PC-9 (cell line): ENCODE measurements around the gene CUEDC2. TPM values are rescaled to one million over a fixed set of nuclear protein-coding genes. Genes with fewer than 3 reads are reported as not detected.

ENCODE experiments used
- BruUV-seq: library from RNA; stranded (reverse); fragments of 400-500 nt; replicated peaks from 2 replicates; lab custom pipeline; 2021; lab: Mats Ljungman, UMichigan
- CTCF ChIA-PET: fragments of 300-600 bp; sonication (Branson Sonifier 250); formaldehyde crosslinking; loops from one replicate; lab custom pipeline; 2022; ENCODE audit warnings: antibody characterized with exemption; lab: Charles Lee
- POLR2A ChIA-PET: fragments of 300-600 bp; sonication (Branson Sonifier 250); formaldehyde crosslinking; loops from one replicate; lab custom pipeline; 2022; ENCODE audit warnings: antibody characterized with exemption; ENCODE audit not compliant: unreplicated experiment; lab: Charles Lee
- DNase-seq, 2 experiments: peaks; one replicate each; pipeline versions ENCODE4 v3.0.0 to v3.0.0-alpha.2; 2015 to 2022; ENCODE audit warnings: mixed read lengths in 1 of 2
- H2AFZ ChIP-seq: fragments of 200-600 bp; sonication (generic); 2 replicates; pipeline ENCODE4 v1.8.1; 2017; ENCODE audit warnings: antibody characterized with exemption
- H3F3A ChIP-seq: fragments of 200-600 bp; sonication (generic); 2 replicates; pipeline ENCODE4 v1.8.1; 2017; ENCODE audit warnings: antibody characterized with exemption, mild to moderate bottlenecking, low read depth; ENCODE audit not compliant: insufficient read depth
- H3K27ac ChIP-seq: fragments of 200-600 bp; sonication (generic); 2 replicates; pipeline ENCODE4 v1.6.1; 2016; ENCODE audit warnings: mixed run types
- H3K27me3 ChIP-seq: fragments of 200-600 bp; sonication (generic); 2 replicates; pipeline ENCODE4 v1.6.1; 2016; ENCODE audit warnings: low read depth, mixed run types; ENCODE audit not compliant: insufficient read depth
- H3K36me3 ChIP-seq: fragments of 200-600 bp; sonication (generic); 2 replicates; pipeline ENCODE4 v1.6.1; 2016; ENCODE audit warnings: low read depth, mixed run types
- H3K4me1 ChIP-seq: fragments of 200-600 bp; sonication (generic); replicated peaks from 2 replicates; pipeline ENCODE4 v1.6.1; 2016; ENCODE audit warnings: mixed run types; ENCODE audit not compliant: insufficient read depth
- H3K4me2 ChIP-seq: fragments of 200-600 bp; sonication (generic); 2 replicates; pipeline ENCODE4 v1.6.1; 2017; ENCODE audit warnings: mixed run types
- H3K4me3 ChIP-seq: fragments of 200-600 bp; sonication (generic); 2 replicates; pipeline ENCODE4 v1.6.1; 2016; ENCODE audit warnings: mixed run types
- H3K79me2 ChIP-seq: fragments of 200-600 bp; sonication (generic); 2 replicates; pipeline ENCODE4 v1.6.1; 2017; ENCODE audit warnings: low read depth, mixed run types
- H3K9me2 ChIP-seq: fragments of 200-600 bp; sonication (generic); 2 replicates; pipeline ENCODE4 v1.8.1; 2017; ENCODE audit warnings: mild to moderate bottlenecking; ENCODE audit not compliant: insufficient read depth
- H3K9me3 ChIP-seq: fragments of 200-600 bp; sonication (generic); 2 replicates; pipeline ENCODE4 v1.8.1; 2016; ENCODE audit warnings: low read depth; ENCODE audit not compliant: insufficient read depth
- H4K20me1 ChIP-seq: fragments of 200-600 bp; sonication (generic); 2 replicates; pipeline ENCODE4 v1.8.1; 2017; ENCODE audit not compliant: insufficient read depth
- EZH2 ChIP-seq: fragments of 200-600 bp; sonication (generic); IDR thresholded peaks from 2 replicates; pipeline ENCODE4 v1.8.0; 2017; ENCODE audit warnings: antibody characterized with exemption, low read depth
- intact Hi-C: fragments of 100-400 bp; cut with micrococcal nuclease; formaldehyde crosslinking; loops from one replicate; pipeline ENCODE4 v1.10.0; 2022; ENCODE audit not compliant: unreplicated experiment
- total RNA-seq: library from RNA; stranded (reverse); gene quantifications from 2 replicates; pipeline ENCODE4 v1.2.3, GENCODE V29; 2021
- TF ChIP-seq, protein P1 (sequence below): fragments of 200-600 bp; sonication (generic); conservative IDR thresholded peaks from 2 replicates; pipeline ENCODE4 v1.6.1; 2017; ENCODE audit warnings: mixed run types, antibody characterized with exemption, mild to moderate bottlenecking, moderate library complexity

The CUEDC2 gene
- total RNA-seq, 1 experiment from 2014 or later: 46.2 TPM

DNA sequence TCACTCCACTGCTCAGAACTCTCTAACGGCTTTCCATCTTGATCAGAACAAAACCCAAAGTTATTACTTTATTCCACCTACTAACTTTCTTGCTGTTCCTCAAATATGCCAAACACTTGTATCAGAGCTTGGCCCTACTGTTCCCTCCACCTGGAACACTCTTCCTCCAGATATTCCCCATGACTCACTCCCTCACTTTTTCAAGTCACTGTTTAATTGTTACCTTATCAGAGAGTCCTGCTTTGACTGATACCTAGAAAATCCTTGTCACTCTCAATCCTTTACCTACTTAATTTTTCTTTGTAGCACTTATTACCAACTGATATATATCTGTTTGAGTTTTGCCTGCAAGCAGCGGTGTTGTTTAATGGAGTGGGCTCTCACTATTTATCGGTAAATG lies 42.5 kb downstream of the CUEDC2 start:
- BruUV-seq: no TSS peak
- no peak for DNase-seq
- CTCF ChIA-PET: interaction anchor here (0.6 to 0.7 kb wide), 2 partner anchors 11 to 37 kb away, joined by 4 to 5 read pairs; no protein-coding TSS in a partner anchor

DNA sequence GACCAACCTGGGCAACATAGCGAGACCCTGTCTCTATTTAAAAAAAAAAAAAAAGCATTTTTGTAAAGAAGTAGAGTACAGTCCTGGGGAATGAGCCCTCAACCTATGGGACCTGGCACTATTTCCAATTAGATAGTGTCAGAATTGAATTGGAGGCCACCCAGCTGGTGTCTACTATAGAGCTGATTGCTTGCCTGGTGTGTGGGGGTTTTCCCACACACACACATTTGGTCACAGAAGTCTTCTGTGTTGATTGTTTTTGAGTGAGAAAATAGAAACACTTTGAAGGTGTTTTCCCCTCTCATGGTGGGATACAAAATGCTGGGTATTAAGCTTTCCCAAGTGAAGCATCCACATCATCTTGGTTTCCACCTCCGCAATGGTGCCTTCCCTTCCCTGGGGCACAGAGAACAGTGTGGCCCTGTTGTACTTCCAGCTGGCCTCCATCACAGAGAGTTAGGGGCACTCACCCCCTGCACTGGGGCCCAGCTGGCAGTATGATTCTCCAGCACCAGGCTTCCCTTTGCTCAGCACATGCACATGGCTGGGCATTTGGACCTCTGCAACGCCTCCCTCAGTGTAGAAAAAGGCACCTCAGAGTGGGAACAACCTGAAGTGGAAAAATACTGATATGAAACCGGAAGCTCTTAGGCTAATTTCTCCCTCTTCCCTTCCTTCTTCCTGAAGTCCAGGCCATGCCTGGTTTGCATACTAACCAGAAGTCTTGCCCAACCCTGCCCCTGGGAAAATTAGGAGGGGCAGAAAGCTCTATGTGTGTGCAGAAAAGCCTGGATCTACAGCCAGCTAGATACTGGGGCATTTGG lies 47.6 kb downstream of the CUEDC2 start:
- CTCF ChIA-PET: interaction anchor here (0.7 kb wide), 1 partner anchor 14 kb away, joined by 3 read pairs; no protein-coding TSS in a partner anchor

More for the DNA sequence above, 42.5 kb downstream of the CUEDC2 start:
- H3K4me3 ChIP-seq: no peak overlapping the region
- no peaks in the 10 kb centered on the region for H3K4me1 ChIP-seq
- POLR2A ChIA-PET: interaction anchor here (0.5 kb wide), 1 partner anchor 159 kb away, joined by 3 read pairs; no protein-coding TSS in a partner anchor
- H2AFZ ChIP-seq: no peak overlapping the region
- H3K9me3 ChIP-seq: no peaks in the 10 kb centered on the region
- no peaks in the 10 kb centered on the region for H3K27me3 ChIP-seq
- H3K27ac ChIP-seq: no peak overlapping the region
- TF ChIP-seq, protein P1, sequence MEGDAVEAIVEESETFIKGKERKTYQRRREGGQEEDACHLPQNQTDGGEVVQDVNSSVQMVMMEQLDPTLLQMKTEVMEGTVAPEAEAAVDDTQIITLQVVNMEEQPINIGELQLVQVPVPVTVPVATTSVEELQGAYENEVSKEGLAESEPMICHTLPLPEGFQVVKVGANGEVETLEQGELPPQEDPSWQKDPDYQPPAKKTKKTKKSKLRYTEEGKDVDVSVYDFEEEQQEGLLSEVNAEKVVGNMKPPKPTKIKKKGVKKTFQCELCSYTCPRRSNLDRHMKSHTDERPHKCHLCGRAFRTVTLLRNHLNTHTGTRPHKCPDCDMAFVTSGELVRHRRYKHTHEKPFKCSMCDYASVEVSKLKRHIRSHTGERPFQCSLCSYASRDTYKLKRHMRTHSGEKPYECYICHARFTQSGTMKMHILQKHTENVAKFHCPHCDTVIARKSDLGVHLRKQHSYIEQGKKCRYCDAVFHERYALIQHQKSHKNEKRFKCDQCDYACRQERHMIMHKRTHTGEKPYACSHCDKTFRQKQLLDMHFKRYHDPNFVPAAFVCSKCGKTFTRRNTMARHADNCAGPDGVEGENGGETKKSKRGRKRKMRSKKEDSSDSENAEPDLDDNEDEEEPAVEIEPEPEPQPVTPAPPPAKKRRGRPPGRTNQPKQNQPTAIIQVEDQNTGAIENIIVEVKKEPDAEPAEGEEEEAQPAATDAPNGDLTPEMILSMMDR: no peak
- intact Hi-C loops: loop anchor here (5.0 to 10.0 kb wide), 2 partner anchors 87 to 255 kb away; partner anchors contain the start of gene TRIM8
- no peak overlapping the region for H3K4me2 ChIP-seq
- no peaks in the 10 kb centered on the region for H3K9me2 ChIP-seq
- H4K20me1 ChIP-seq: no peaks in the 10 kb centered on the region
- no peaks in the 10 kb centered on the region for H3K79me2 ChIP-seq
- peaks cover 3% of the 10 kb centered on the region; the same call in 1 of the 2 replicates for H3F3A ChIP-seq
- H3K36me3 ChIP-seq: no peaks in the 10 kb centered on the region

DNA sequence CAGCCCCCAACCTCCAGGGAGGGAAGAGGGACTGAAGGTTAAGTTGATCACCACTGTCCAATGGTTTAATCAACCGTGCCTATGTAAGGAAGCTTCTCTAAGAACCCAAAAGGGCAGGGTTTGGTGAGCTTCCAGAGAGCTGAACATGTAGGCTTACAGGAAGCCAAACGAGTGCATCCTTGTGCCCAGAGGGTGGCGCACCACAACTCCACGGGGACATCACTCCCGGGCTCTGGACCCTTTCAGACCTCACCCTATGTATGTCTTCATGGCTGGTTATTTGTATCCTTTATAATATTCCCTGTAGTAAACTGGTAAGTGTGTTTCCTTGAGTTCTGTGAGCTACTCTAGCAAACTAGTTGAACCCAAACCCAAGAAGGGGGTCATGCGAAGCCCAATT lies 48.3 kb downstream of the CUEDC2 start:
- H3K4me2 ChIP-seq: no peak overlapping the region
- TF ChIP-seq, protein P1: no peak
- TF ChIP-seq EZH2: no peak
- H4K20me1 ChIP-seq: no peaks in the 10 kb centered on the region
- H3K9me2 ChIP-seq: no peaks in the 10 kb centered on the region
- BruUV-seq: no TSS peak
- no peak for DNase-seq
- H3K36me3 ChIP-seq: no peaks in the 10 kb centered on the region
- no peaks in the 10 kb centered on the region for H3K4me1 ChIP-seq
- H3K27me3 ChIP-seq: no peaks in the 10 kb centered on the region
- no peak overlapping the region for H3K27ac ChIP-seq
- no peak overlapping the region for H3K4me3 ChIP-seq
- H3K79me2 ChIP-seq: no peaks in the 10 kb centered on the region
- H2AFZ ChIP-seq: no peak overlapping the region
- intact Hi-C loops: no loop called here
- CTCF ChIA-PET: no interaction called here
- no peaks in the 10 kb centered on the region for H3K9me3 ChIP-seq
- H3F3A ChIP-seq: peaks cover 4% of the 10 kb centered on the region; the same call in 1 of the 2 replicates
- POLR2A ChIA-PET: no interaction called here

More for the DNA sequence above, 47.6 kb downstream of the CUEDC2 start:
- TF ChIP-seq, protein P1: no peak
- no peak for TF ChIP-seq EZH2
- intact Hi-C loops: no loop called here
- no peaks in the 10 kb centered on the region for H4K20me1 ChIP-seq
- H3K9me3 ChIP-seq: no peaks in the 10 kb centered on the region
- no peaks in the 10 kb centered on the region for H3K27me3 ChIP-seq
- peaks cover 4% of the 10 kb centered on the region; the same call in 1 of the 2 replicates for H3F3A ChIP-seq
- H3K27ac ChIP-seq: no peak overlapping the region
- H2AFZ ChIP-seq: no peak overlapping the region
- no TSS peak for BruUV-seq
- DNase-seq: peak in 1 of 2 experiments; percentile 52
- no peaks in the 10 kb centered on the region for H3K79me2 ChIP-seq
- H3K4me1 ChIP-seq: no peaks in the 10 kb centered on the region
- no peaks in the 10 kb centered on the region for H3K9me2 ChIP-seq
- no peak overlapping the region for H3K4me2 ChIP-seq
- POLR2A ChIA-PET: no interaction called here
- H3K4me3 ChIP-seq: no peak overlapping the region
- H3K36me3 ChIP-seq: no peaks in the 10 kb centered on the region
